Measurements from ENCODE around the gene GLIPR1L1. TPM values are rescaled to one million over a fixed set of nuclear protein-coding genes. Genes with fewer than 3 reads are reported as not detected.

Gene GLIPR1L1
- total RNA-seq, 1 experiment from 2014 or later: not detected

GRCh38 chr12:75291014-75291413 is 43.5 kb upstream of the GLIPR1L1 start:
- H3K79me2 ChIP-seq (ENCODE audit: low read depth): no peaks in the 10 kb centered on the region
- H3K9me3 ChIP-seq (ENCODE audit: insufficient read depth, low read depth): no peaks in the 10 kb centered on the region
- H3K4me3 ChIP-seq: no peak overlapping the region
- H3F3A ChIP-seq (ENCODE audit: insufficient read depth, low read depth): no peaks in the 10 kb centered on the region
- ChIA-PET POLR2A (ENCODE audit: unreplicated experiment) (no interaction called here), CTCF (no interaction called here)
- no peaks in the 10 kb centered on the region for H3K9me2 ChIP-seq (ENCODE audit: insufficient read depth)
- no peaks in the 10 kb centered on the region for H3K27me3 ChIP-seq (ENCODE audit: insufficient read depth, low read depth)
- no peaks in the 10 kb centered on the region for H4K20me1 ChIP-seq (ENCODE audit: insufficient read depth)
- H3K36me3 ChIP-seq (ENCODE audit: low read depth): no peaks in the 10 kb centered on the region
- H3K4me2 ChIP-seq: no peak overlapping the region
- H2AFZ ChIP-seq: no peak overlapping the region
- DNase-seq: no peak
- no peak overlapping the region for H3K27ac ChIP-seq
- no TSS peak for BruUV-seq (replicated peaks)
- intact Hi-C loops (cut with micrococcal nuclease; ENCODE audit: unreplicated experiment): no loop called here
- TF ChIP-seq EZH2 (IDR thresholded peaks at IDR 0.05; ENCODE audit: low read depth): no peak
- no peaks in the 10 kb centered on the region for H3K4me1 ChIP-seq (replicated peaks; ENCODE audit: insufficient read depth)

GRCh38 chr12:75294336-75294735 is 40.1 kb upstream of the GLIPR1L1 start:
- POLR2A ChIA-PET (ENCODE audit: unreplicated experiment): no interaction called here

GRCh38 chr12:75294797-75295196 is 39.7 kb upstream of the GLIPR1L1 start:
- TF ChIP-seq CTCF (conservative IDR thresholded peaks at IDR 0.05) (no peak), EZH2 (IDR thresholded peaks at IDR 0.05; ENCODE audit: low read depth) (no peak)
- Histone ChIP-seq H3K9me3 (ENCODE audit: insufficient read depth, low read depth) (no peaks in the 10 kb centered on the region), H3K4me3 (no peak overlapping the region), H3K79me2 (ENCODE audit: low read depth) (no peaks in the 10 kb centered on the region), H3K4me1 (replicated peaks; ENCODE audit: insufficient read depth) (no peaks in the 10 kb centered on the region), H3K27me3 (ENCODE audit: insufficient read depth, low read depth) (no peaks in the 10 kb centered on the region), H3K9me2 (ENCODE audit: insufficient read depth) (0 out of 2 replicates have a peak, but pooled peaks cover 3% of the 10 kb centered on the region), H3F3A (ENCODE audit: insufficient read depth, low read depth) (no peaks in the 10 kb centered on the region), H3K4me2 (no peak overlapping the region), H4K20me1 (ENCODE audit: insufficient read depth) (no peaks in the 10 kb centered on the region), H3K27ac (no peak overlapping the region), H2AFZ (no peak overlapping the region), H3K36me3 (ENCODE audit: low read depth) (no peaks in the 10 kb centered on the region)
- no TSS peak for BruUV-seq (replicated peaks)
- intact Hi-C loops (cut with micrococcal nuclease; ENCODE audit: unreplicated experiment): no loop called here
- CTCF ChIA-PET: no interaction called here
- POLR2A ChIA-PET (ENCODE audit: unreplicated experiment): no interaction called here
- no peak for DNase-seq

More at GRCh38 chr12:75294336-75294735, 40.1 kb upstream of the GLIPR1L1 start:
- H3K4me1 ChIP-seq (replicated peaks; ENCODE audit: insufficient read depth): no peaks in the 10 kb centered on the region
- H3F3A ChIP-seq (ENCODE audit: insufficient read depth, low read depth): no peaks in the 10 kb centered on the region
- BruUV-seq (replicated peaks): no TSS peak
- H3K9me3 ChIP-seq (ENCODE audit: insufficient read depth, low read depth): no peaks in the 10 kb centered on the region
- no peak for DNase-seq
- no peak overlapping the region for H2AFZ ChIP-seq
- no peak overlapping the region for H3K27ac ChIP-seq
- no peaks in the 10 kb centered on the region for H3K79me2 ChIP-seq (ENCODE audit: low read depth)
- no peak overlapping the region for H3K4me2 ChIP-seq
- intact Hi-C loops (cut with micrococcal nuclease; ENCODE audit: unreplicated experiment): no loop called here
- no peaks in the 10 kb centered on the region for H4K20me1 ChIP-seq (ENCODE audit: insufficient read depth)
- H3K4me3 ChIP-seq: no peak overlapping the region
- H3K36me3 ChIP-seq (ENCODE audit: low read depth): no peaks in the 10 kb centered on the region
- 0 out of 2 replicates have a peak, but pooled peaks cover 3% of the 10 kb centered on the region for H3K9me2 ChIP-seq (ENCODE audit: insufficient read depth)
- CTCF ChIA-PET: no interaction called here
- TF ChIP-seq CTCF (conservative IDR thresholded peaks at IDR 0.05) (no peak), EZH2 (IDR thresholded peaks at IDR 0.05; ENCODE audit: low read depth) (no peak)
- no peaks in the 10 kb centered on the region for H3K27me3 ChIP-seq (ENCODE audit: insufficient read depth, low read depth)

- no TSS peak for BruUV-seq (replicated peaks)
- CTCF ChIA-PET: no interaction called here
- Histone ChIP-seq H3K27ac (no peak overlapping the region), H3K9me3 (ENCODE audit: insufficient read depth, low read depth) (no peaks in the 10 kb centered on the region), H3K36me3 (ENCODE audit: low read depth) (no peaks in the 10 kb centered on the region), H3K4me1 (replicated peaks; ENCODE audit: insufficient read depth) (no peaks in the 10 kb centered on the region), H3K9me2 (ENCODE audit: insufficient read depth) (peaks cover 3% of the 10 kb centered on the region; the same call in 1 of the 2 replicates), H4K20me1 (ENCODE audit: insufficient read depth) (no peaks in the 10 kb centered on the region), H3K79me2 (ENCODE audit: low read depth) (no peaks in the 10 kb centered on the region), H3K27me3 (ENCODE audit: insufficient read depth, low read depth) (no peaks in the 10 kb centered on the region), H3K4me2 (no peak overlapping the region), H3F3A (ENCODE audit: insufficient read depth, low read depth) (no peaks in the 10 kb centered on the region), H3K4me3 (no peak overlapping the region), H2AFZ (no peak overlapping the region)
- intact Hi-C loops (cut with micrococcal nuclease; ENCODE audit: unreplicated experiment): no loop called here
- POLR2A ChIA-PET (ENCODE audit: unreplicated experiment): no interaction called here
- TF ChIP-seq EZH2 (IDR thresholded peaks at IDR 0.05; ENCODE audit: low read depth): no peak
- DNase-seq: no peak
These were observed 32.2 kb upstream of the GLIPR1L1 start for GRCh38 chr12:75302225-75302624.
